GM19035 (cell line): ENCODE measurements around the gene FOXM1.

Source experiments
- ATAC-seq: cut with Tn5 transposase; IDR thresholded peaks from one replicate; pipeline ENCODE4 v1.9.1; 2021; ENCODE audit not compliant: unreplicated experiment

Gene FOXM1, protein sequence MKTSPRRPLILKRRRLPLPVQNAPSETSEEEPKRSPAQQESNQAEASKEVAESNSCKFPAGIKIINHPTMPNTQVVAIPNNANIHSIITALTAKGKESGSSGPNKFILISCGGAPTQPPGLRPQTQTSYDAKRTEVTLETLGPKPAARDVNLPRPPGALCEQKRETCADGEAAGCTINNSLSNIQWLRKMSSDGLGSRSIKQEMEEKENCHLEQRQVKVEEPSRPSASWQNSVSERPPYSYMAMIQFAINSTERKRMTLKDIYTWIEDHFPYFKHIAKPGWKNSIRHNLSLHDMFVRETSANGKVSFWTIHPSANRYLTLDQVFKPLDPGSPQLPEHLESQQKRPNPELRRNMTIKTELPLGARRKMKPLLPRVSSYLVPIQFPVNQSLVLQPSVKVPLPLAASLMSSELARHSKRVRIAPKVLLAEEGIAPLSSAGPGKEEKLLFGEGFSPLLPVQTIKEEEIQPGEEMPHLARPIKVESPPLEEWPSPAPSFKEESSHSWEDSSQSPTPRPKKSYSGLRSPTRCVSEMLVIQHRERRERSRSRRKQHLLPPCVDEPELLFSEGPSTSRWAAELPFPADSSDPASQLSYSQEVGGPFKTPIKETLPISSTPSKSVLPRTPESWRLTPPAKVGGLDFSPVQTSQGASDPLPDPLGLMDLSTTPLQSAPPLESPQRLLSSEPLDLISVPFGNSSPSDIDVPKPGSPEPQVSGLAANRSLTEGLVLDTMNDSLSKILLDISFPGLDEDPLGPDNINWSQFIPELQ

DNA sequence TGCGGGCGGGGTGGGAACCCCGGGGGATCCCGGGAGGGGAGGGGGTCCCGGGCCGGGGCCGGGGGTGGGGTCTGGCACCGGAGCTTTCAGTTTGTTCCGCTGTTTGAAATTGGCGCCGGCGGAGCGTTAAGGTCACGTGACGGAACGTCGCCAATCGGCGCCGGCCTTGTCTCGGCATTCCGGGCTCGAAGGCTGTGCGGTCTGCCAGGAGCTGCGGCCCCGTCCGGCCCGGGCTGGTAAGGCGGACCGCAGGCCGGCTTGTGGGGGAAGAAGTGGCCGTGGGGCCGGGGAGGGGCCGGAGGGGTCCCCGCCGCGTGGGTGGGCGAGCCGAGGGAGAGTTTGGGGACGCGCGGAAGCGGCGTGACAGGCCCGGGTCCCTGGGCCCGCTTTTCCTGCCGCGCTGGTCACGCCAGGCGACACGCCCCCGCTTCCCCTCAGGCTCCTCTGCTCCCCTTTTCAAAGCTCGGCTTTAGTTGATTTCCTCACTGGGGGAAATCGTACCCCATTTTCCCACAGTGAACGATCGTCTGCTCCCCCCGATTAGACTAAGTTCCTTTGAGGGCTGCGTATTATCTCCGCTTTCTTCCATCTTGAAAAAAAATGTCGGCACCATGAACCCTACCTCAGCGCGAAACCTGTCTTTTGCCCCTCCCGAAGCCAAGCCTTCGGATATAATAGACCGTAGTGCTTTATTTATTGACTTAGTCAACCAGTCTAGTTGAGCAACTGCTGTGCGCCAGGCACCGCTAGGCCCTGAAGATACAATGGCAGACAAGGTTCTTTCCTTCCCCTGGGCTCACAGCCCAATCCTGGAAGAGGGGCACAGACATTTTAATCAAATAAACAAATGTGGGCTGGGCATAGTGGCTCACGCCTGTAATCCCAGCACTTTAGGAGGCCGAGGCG is at the start of gene FOXM1, which contains the start of gene RHNO1:
Gene FOXM1 (minus strand): TSS at position 128 of the 906 bp plus-strand sequence. CDS start 2,696 bp downstream, outside the sequence.
Gene RHNO1 (plus strand): TSS at position 177 of the 906 bp plus-strand sequence. CDS start 8,144 bp downstream, outside the sequence.
- peak; percentile 76 for ATAC-seq

DNA sequence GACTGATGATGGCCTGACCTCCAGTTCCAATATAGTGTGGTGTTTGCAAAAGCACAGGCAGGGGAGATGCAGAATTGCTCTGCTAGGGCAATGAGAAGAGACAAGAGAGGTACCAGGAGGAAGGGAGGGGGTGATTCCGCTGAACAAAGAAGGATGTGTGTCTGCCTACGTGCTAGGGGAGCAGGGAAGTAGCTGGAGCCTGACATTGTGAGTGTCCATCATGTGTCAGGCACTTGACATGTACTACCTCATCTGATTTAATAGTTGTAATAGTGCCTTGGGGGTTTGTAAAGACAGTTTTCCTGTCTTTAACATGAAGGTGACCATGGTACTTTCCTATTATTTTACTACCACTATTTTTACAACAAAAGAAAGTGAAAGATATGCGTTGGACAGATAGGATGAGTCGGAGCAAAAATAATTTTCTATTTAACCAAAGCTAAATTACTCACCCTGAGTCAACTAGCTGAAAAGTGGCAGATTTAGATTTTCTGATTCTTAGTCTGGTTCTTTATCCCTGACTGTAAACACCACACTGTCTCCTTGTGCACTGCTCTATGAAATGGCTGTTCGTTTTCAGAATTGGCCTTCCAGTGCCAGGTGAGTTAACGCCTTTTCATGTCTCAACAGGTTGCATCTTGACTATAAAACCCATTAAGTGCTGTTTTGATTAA is 48.5 kb upstream of the FOXM1 start:
- ATAC-seq, result no peak

DNA sequence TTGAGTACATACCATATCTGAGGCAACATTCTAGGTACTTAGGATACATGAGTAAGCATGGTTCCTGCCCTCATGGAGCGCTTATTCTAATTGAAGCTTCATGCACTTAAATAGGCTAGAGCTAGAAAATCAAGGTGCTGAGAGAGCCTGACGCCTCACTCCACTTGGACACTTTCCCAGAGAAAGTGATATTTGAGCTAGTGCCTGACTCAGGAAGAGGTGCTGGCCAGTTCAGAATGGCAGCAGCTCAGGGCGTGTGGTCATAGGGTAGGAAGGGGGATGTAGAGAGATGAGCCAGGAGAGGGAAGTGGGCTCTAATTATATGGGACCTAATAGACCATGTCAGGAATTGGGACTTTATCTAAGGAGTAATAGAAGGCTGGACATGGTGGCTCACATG is 47.0 kb upstream of the FOXM1 start:
- ATAC-seq, result no peak

DNA sequence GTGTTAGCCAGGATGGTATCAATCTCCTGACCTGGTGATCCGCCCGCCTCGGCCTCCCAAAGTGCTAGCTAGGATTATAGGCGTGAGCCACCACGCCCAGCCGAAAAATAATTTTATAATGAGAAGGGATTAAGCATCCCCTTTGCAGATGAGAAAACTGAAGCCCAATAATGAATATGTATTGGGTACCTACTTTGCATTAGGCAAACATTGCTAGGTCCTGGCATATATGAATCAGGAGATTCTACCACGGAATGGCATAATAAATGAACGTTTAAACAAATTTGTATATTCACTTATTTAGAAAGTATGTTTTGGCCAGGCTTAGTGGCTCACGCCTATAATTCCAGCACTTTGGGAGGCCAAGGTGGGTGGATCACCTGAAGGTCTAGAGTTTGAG is 46.1 kb upstream of the FOXM1 start:
- no peak for ATAC-seq

DNA sequence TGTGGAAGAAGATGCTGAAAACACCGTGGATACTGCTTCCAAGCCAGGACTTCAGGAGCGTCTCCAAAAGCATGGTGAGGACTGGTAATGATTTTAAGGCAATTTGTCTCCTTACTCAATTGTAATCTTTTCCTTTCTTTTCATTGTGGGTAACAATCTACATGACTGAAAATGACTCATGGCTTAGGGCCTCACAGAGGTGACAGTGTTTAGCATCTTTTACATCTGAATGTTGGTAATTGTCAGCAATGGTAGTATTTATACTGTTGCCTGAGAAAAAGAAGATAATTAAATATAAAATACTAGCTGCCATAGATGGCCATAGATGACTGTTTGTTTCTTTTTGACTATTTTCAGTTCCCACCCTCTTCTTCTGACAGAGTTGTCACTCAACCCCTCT is 45.4 kb upstream of the FOXM1 start:
- ATAC-seq, result no peak

DNA sequence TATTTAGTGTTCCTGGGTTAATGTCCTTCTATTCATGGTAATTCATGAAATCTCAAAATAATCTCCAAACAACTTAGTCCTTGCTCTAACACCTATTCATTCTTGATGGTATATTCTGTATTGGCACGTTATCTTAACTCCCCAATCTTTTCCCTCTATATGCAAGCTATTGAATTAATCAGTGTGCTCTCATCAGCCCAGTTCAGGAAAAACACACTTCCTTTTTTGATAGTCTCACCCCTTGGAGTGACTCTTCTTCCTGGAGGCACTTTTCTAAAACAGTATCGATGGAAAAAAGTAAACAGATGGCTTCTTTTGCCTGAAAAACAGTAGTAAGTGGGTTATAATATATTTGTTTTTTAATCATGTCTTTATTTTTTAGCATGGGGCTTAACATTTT is 42.3 kb upstream of the FOXM1 start:
- ATAC-seq, result no peak

DNA sequence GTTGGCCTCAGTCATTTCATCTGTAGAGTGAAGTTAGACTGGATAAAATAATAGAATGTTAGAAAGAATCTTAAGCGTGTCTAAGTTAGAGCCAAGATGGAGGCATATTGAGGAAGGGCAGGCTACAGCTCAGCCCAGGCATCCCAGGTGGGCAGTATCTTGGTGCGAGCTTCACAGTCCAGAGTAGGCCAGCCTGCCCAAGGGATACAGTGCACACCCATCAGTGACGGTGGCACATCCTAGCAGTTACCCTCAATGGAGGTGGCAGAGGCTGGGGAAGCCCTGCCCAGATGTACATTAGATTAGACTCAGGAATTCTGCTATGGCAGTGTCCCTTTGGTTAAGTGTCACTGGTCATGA is 35.2 kb upstream of the FOXM1 start:
- no peak for ATAC-seq

DNA sequence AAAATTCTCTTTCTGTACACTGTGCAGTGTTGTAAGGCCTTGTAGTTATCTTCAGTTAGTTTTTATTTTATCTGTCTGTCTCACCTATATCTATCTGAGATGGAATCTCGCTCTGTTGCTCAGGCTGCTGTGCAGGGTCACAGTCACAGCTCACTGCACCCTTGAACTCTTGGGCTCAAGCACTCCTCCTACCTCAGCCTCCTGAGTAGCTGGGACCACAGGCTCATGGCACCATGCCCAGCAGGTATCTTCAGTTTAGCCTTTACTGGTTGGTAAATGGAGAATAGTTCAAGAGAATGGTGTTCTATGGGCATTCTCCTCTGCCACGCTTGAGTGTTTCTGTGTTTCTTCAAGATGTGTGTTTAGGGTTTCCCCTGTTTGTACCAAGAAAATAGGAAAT is 27.3 kb upstream of the FOXM1 start:
- no peak for ATAC-seq

DNA sequence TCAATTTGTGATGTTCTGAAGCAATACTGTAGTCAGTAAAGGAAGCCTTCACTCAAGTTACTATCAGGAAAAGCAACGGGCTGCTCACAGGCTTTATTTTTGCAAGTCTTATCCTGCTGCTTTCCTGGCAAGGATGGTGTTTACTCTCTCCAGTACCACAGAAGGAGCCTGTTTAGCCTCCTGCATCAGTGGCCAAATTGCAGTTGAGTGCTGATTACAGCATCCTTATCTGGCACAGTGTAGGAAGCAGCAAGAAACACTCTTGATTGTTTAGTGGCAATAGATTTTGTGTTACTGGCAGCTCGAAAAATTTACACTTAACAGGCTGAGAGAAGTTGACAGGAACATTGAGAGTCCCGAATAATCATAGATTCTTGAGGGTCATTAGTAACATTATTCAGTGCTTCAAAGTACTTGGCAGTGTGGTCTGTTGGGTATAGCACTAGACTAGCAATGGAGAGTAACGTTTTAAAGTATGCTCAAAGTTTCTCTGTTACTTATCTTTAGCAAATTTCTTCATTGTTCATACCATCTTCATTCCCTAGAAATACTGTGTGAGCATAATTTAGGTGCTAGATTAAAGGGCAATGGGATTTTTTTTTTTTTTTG is 25.4 kb upstream of the FOXM1 start:
- no peak for ATAC-seq

DNA sequence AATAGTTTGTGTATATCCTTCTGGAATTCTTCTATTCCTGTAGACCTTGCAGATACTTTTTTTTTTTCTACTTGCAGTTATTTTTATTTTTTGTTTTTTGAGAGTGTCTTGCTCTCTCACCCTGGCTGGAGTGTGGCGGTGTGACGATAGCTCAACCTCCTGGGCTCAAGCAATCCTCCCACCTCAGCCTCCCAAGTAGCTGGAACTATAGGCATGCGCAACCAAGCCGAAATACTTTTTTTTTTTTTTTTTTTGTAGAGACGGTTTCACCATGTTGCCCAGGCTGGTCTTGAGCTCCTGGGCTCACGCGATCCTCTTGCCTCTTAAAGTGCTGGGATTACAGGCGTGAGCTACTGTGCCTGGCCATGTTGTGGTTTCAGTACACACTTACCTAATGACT is 23.7 kb upstream of the FOXM1 start:
- no peak for ATAC-seq

DNA sequence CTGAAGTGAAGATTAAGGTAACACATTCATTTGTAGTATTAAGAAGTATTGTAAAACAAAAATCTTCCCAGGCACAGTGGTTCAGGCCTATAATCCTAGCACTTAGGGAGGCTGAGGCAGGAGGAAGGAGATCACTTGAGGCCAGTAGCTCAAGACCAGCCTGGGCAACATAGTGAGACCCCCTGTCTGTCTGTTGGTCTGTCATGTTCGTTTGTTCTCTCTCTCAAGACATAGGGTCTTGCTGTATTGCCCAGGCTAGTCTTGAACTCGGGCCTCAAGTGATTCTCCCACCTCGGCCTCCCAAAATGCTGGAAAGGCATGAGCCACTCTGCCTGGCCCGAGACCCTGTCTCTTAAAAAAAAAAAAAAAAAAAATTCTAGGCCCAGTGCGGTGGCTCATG is 20.4 kb upstream of the FOXM1 start:
- no peak for ATAC-seq

DNA sequence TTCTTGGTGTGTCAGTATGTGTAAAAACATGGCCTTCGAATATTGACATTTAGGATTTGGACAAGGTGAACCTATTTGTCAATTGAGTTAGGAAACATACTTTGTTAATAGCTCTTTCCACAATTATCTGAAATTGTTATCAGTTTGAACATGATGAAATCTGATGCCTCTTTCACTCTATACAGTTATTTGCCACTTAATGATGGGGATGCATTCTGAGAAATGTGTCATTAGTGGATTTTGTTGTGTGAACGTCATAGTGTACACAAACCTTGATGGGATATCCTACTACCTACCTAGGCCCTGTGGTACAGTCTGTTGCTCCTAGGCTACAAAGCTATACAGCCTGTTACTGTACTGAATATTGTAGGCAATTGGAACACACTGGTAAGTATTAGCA is 18.5 kb upstream of the FOXM1 start:
- no peak for ATAC-seq

DNA sequence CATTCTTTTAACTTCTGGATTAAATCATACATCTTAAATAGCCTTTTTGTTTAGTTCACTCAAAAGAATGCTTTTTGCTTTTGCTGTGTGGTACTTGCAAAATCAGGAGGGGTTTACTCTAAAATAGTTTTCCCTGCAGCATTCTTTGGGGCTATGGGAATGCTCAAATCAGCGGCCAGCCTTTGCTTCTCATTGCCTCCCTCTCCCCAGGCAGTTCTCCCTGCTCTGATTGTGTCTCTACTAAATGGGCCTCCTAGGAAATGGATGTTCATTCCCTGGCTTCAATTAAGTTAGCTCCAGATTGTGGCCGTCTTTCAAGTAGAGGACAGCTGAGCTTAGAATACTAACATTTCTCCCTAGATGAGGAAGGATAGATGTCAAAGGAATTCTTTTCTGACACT is 18.1 kb upstream of the FOXM1 start:
- no peak for ATAC-seq

DNA sequence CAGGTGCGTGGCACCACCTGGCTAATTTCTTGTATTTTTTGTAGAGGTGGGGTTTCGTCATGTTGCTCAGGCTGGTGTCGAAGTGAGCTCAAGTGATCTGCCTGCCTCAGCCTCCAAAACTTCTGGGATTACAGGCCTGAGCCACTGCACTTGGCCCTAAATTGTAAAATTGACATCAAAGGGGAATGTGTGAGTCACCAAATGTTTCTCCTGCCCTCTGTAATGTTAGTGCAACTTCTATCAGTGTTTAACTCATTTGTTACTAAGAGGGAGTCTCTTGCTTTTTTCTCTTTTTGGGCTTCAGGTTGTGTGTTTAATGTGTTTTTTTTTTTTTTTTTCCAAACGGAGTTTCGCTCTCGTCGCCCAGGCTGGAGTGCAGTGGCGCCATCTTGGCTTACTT is 16.0 kb upstream of the FOXM1 start:
- no peak for ATAC-seq

DNA sequence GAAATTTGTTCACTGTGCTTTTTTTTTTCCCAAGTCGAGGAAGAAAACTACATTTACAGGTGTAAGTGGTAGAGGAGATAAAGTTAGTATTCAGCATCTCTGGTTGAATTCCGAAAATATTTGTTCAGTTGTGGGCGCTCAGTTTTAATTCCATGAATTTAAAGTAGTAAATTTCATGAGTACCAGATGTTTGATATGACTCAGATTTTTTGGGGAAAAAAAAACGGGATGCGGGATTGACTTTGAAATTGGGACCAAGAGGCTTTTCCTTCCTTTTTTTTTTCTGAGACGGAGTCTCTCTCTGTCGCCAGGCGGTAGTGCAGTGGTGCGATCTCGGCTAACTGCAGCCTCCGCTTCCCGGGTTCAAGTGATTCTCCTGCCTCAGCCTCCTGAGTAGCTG is 15.3 kb upstream of the FOXM1 start:
- ATAC-seq, result no peak

DNA sequence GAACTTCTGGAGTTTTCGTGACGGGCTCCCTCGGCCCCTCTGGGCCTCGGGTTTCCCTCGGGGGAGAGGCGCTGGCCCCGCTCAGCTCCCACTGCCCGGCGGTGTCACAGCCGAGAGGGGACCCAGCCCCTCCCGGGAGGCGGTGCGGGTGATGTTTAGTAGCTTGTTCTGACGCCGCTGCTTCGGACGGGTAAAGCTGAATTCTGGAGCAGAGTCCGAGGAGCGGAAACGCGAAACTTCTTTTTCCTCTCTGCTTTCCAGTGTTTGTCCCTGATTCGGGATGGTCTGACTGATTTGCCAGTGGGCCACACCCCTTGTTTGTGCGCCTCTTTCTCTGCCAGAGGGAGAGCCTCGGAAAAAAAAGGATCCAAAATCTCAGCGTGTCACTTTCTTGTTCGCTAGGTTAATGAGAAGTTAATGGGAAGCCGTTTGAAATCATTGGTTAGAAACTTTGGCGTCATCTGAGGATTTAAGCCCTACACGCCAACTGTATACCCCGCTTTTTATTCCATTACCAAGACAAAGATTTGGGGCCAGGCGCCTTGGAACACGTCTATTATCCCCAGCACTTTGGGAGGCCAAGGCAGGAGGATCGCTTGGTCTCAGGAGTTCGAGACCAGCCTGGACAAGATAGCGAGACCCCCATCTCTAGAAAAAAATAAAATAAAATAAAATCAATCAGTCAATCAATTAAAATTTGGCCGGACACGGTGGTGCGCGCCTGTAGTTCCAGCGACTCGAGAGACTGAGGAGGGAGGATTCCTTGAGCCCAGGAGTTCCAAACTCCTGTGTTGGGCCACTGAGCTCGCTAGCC is 14.5 kb upstream of the FOXM1 start:
- peak; percentile 14 for ATAC-seq

DNA sequence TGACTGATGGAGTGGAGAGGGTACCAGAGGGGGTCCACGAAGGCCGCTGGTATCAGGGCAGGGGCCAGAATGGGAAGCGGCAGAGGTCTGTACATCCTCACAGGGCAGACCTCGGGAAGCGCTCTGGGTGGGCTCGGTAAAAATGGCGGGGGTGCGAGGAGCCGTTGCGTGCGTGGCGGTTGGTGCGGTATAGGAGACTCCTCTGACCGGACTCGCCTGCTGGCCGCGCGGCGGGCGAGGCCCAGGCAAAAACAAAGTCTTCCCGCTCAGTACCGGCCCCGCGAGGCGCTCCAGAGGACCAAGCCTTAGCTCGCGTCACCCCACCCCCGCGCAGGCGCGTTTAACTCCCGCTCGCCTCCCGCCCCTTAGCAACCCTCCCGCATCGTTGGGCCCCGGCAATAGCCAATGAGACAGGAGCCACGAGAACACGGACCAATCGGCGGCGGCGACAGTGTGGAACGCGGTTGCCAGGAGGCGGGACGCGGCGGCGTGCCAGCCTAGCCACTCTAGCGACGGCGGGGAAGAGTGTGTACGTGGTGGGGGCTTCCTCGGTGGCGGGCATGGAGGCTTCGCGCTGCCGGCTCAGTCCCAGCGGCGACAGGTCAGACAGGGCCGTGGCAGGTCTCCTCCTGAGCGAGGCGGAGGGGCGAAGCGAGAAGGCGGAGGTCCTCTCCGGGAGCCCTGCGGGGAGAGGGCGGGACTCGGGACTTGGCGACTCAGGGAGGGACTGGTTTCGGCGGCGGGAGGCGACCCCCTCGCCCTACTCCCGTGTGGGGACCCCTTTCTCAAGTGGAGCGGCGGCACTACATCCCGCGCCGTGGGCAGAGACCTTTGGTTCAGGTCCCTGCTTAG is 13.6 kb upstream of the FOXM1 start, which contains the start of gene TULP3:
Gene TULP3 (plus strand): TSS at position 504 of the 852 bp plus-strand sequence. CDS start 57 bp downstream, at position 561.
- ATAC-seq, result peak; percentile 97

DNA sequence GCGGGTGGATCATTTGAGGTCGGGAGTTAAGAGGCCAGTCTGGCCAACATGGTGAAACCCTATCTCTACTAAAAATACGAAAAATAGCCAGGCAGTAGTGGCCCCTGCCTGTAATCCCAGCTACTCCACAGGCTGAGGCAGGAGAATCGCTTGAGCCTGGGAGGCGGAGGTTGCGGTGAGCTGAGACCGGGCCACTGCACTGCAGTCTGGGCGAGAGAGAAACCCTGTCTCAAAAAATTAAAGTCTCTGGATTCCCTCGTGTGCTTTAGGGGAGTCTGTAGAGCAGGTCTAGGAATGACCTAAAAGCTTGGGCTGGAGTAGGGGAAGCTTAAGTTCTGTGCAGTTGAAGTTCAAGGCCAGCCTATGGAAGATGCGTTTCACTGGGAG is 13.0 kb upstream of the FOXM1 start:
- no peak for ATAC-seq
